Ovary (tissue), 3 donors: ENCODE data around the gene MPHOSPH8.

Experiments
- EP300 ChIP-seq: sonication (generic); formaldehyde crosslinking; IDR thresholded peaks from one replicate; pipeline ENCODE4 v1.6.1; 2017; ENCODE audit warnings: antibody characterized with exemption
- POLR2A ChIP-seq: fragments of 450-650 bp; IDR thresholded peaks from one replicate; pipeline ENCODE4 v1.6.1; 2017; ENCODE audit warnings: antibody characterized with exemption, mild to moderate bottlenecking, moderate library complexity
- TF ChIP-seq, protein P1 (sequence below), 3 donors: fragments of 450-650 bp in 2 of 3; fragments of 200-600 bp in 1 of 3; IDR thresholded peaks; one replicate each; pipeline versions ENCODE4 v1.5.1 to v1.8.0; 2016 to 2022; ENCODE audit warnings: antibody characterized with exemption in 3 of 3, mild to moderate bottlenecking in 1 of 3
- donor health status: DM: no; HTN: no; CAD: no.

DNA sequence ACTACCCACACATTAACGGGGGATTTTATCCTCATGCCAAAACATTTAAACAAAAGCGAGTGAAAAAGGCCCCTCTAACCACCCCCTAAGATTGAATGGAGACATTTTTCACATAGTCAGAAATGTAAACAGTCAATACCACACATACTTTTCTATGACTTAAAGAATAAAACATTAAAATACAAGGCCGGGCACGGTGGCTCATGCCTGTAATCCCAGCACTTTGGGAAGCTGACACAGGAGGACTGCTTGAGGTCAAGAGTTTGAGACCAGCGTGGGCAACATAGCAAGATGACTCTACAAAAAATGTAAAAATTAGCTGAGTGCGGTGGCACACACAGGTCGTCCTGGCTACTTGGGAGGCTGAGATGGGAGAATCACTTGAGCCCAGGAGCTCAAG, 47.3 kb downstream of the MPHOSPH8 start:
- TF ChIP-seq EP300: no peak
- TF ChIP-seq, protein P1, sequence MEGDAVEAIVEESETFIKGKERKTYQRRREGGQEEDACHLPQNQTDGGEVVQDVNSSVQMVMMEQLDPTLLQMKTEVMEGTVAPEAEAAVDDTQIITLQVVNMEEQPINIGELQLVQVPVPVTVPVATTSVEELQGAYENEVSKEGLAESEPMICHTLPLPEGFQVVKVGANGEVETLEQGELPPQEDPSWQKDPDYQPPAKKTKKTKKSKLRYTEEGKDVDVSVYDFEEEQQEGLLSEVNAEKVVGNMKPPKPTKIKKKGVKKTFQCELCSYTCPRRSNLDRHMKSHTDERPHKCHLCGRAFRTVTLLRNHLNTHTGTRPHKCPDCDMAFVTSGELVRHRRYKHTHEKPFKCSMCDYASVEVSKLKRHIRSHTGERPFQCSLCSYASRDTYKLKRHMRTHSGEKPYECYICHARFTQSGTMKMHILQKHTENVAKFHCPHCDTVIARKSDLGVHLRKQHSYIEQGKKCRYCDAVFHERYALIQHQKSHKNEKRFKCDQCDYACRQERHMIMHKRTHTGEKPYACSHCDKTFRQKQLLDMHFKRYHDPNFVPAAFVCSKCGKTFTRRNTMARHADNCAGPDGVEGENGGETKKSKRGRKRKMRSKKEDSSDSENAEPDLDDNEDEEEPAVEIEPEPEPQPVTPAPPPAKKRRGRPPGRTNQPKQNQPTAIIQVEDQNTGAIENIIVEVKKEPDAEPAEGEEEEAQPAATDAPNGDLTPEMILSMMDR (IDR thresholded peaks at IDR 0.05): no peak
- no peak for TF ChIP-seq POLR2A
